Measurements from ENCODE around the gene FNDC10.

DNA sequence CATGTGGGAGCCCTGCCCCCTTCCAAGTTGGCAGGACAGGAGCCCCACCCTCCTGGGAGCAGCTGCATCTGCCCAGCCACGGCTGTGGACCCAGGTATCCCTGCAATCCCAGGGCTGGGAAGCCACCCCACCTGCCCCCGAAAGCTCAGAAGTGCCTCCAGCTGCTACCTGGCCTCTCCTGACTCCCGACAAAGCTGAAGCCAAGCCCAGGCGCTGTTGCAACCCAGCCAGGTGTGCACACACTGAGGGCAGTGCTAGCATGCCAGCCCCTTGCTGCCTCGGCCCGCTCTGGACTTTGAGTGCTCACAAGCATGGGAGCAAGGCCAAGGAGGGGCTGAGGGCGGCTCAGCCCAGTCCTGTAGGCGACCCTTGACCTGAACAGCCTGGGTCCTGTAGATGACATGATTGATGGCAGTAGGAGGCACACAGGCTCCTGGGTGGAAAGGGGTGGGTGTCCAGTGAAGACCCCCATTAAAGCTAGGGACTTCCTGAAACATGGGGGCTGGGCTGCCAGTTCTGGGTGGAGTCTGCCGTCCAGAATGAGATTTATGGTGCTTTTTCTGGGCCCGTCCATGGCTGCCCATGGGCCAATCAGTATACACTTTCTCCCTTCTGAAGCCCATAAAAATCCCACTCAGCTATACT lies 22.4 kb downstream of the FNDC10 start:
- no peak for TF ChIP-seq POLR2A (IDR thresholded peaks at IDR 0.05)
- TF ChIP-seq, protein P1, sequence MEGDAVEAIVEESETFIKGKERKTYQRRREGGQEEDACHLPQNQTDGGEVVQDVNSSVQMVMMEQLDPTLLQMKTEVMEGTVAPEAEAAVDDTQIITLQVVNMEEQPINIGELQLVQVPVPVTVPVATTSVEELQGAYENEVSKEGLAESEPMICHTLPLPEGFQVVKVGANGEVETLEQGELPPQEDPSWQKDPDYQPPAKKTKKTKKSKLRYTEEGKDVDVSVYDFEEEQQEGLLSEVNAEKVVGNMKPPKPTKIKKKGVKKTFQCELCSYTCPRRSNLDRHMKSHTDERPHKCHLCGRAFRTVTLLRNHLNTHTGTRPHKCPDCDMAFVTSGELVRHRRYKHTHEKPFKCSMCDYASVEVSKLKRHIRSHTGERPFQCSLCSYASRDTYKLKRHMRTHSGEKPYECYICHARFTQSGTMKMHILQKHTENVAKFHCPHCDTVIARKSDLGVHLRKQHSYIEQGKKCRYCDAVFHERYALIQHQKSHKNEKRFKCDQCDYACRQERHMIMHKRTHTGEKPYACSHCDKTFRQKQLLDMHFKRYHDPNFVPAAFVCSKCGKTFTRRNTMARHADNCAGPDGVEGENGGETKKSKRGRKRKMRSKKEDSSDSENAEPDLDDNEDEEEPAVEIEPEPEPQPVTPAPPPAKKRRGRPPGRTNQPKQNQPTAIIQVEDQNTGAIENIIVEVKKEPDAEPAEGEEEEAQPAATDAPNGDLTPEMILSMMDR (IDR thresholded peaks at IDR 0.05 in 8 of 11, conservative IDR thresholded peaks at IDR 0.05 in 3 of 11): no peak
